ENCODE data around the gene PRKAR1B. TPM values are rescaled to one million over a fixed set of nuclear protein-coding genes. Genes with fewer than 3 reads are reported as not detected.

The PRKAR1B gene
- total RNA-seq, 1 experiment from 2014 or later: 8.2 TPM

DNA sequence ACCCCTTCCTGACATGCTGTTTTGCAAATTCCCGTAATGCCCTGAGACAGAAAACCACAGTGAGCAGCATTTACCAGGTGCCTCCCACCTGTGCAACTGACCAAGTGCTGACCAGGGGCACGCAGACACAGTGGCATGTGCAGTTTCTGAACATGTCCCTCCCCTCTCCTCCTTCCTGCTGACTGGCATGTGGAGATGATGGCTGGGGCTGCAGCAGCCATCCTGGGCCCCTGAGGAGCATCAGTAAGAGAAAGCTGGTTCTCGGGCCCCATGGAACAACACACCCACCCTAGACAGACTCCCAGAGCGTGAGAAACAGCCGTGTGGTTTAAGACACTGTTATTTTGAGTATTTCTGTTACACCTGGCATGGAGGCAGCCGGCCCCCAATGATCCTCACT lies 141.2 kb downstream of the PRKAR1B start:
- in situ Hi-C loops (cut with HindIII; ENCODE audit: low pct_unique_long_range_greater_than_20kb, low sequenced_read_pairs): no loop called here
- DNase-seq (ENCODE audit: low read depth, low spot score): no peak

DNA sequence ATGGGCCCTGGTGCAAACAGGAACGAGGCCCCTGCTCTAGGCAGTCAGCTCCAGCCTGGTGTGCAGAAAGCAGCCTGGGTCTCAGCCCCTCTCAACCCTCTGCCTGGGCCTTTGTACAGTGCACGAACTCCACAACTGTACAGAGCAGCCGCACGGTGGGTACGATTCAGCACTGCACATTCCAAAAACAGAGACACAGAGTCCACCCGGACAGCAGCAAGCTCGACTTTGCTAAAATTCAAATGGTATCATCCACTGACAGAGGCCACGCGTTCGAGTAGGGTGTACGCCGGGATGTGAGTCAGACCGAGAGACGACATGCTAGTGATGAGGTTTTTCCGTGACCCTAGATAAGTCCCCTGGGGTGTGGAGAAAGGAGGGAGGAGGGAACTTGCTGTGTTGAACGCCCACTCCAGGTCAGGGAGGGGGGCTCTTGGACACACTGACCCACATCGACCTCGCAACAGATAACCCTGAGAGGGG lies 141.8 kb downstream of the PRKAR1B start:
- no peak for DNase-seq (ENCODE audit: low read depth, low spot score)
- in situ Hi-C loops (cut with HindIII; ENCODE audit: low pct_unique_long_range_greater_than_20kb, low sequenced_read_pairs): no loop called here

DNA sequence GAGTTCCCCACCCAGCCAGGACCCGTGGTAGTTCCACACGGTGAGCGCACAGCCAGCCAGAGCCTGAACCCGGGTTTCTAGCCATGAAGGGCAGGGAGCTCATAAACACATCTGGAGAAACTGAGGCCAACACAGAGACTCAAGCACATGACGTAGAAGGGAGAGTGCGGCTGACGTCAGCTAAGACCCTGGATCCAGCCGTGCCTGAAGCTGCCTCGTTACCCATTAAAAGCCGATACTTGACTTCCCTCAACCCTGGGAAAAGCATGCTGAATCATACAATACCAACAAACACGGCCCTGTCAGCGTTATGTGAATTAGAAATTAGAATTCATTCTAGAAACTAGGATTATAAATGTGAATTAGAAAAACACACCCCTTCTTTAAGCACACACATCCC lies 142.3 kb downstream of the PRKAR1B start:
- in situ Hi-C loops (cut with HindIII; ENCODE audit: low pct_unique_long_range_greater_than_20kb, low sequenced_read_pairs): no loop called here

GRCh38 chr7:584122-584465 lies 143.0 kb downstream of the PRKAR1B start:
- in situ Hi-C loops (cut with HindIII; ENCODE audit: low pct_unique_long_range_greater_than_20kb, low sequenced_read_pairs): no loop called here
- DNase-seq (ENCODE audit: low read depth, low spot score): no peak

More for the DNA sequence above, 142.3 kb downstream of the PRKAR1B start:
- no peak for DNase-seq (ENCODE audit: low read depth, low spot score)

GRCh38 chr7:583410-584121 lies 143.5 kb downstream of the PRKAR1B start:
- in situ Hi-C loops (cut with HindIII; ENCODE audit: low pct_unique_long_range_greater_than_20kb, low sequenced_read_pairs): no loop called here
- DNase-seq (ENCODE audit: low read depth, low spot score): no peak

- in situ Hi-C loops (cut with HindIII; ENCODE audit: low pct_unique_long_range_greater_than_20kb, low sequenced_read_pairs): no loop called here
- no peak for DNase-seq (ENCODE audit: low read depth, low spot score)
Measured at GRCh38 chr7:582931-583330, 144.2 kb downstream of the PRKAR1B start.

DNA sequence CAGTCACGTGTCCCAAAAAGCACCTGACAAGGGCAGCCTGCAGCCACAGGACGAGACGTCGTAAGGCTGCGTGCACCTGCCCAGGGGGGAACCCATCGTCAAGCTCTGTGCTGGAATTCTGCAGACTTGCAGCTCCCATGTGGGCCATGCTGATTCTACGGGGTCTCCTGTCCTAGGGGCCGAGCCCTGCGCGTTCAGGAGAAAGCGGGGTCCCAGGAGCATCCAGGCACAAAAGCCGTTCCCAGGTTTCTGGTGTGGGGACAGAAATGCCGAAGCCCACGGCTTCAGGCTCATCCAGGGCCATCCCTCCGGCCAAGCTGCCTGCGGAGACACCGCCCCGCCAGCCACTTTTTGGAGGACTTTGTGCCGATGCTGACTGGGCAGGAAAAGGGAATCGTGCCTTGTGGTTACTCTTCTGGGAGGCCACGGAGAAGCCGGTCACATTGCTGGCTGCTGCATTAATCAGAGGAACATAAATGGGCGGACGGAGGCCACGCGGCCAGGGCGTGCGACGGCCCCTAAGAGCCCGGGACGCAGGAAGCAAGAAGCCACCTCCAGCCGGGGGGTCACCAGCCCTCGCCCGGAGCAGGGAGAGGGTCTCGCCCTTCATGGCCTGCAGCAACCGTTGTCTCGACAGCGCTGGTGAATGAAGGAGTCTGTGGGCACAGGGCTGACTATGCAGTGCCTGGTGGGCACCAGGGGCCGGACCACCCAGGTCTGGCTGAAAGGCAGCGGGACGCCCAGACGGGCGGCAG lies 144.8 kb downstream of the PRKAR1B start:
- DNase-seq (ENCODE audit: low read depth, low spot score): no peak
- in situ Hi-C loops (cut with HindIII; ENCODE audit: low pct_unique_long_range_greater_than_20kb, low sequenced_read_pairs): no loop called here

GRCh38 chr7:578386-578785 lies 148.7 kb downstream of the PRKAR1B start:
- no peak for DNase-seq (ENCODE audit: low read depth, low spot score)
- in situ Hi-C loops (cut with HindIII; ENCODE audit: low pct_unique_long_range_greater_than_20kb, low sequenced_read_pairs): no loop called here

DNA sequence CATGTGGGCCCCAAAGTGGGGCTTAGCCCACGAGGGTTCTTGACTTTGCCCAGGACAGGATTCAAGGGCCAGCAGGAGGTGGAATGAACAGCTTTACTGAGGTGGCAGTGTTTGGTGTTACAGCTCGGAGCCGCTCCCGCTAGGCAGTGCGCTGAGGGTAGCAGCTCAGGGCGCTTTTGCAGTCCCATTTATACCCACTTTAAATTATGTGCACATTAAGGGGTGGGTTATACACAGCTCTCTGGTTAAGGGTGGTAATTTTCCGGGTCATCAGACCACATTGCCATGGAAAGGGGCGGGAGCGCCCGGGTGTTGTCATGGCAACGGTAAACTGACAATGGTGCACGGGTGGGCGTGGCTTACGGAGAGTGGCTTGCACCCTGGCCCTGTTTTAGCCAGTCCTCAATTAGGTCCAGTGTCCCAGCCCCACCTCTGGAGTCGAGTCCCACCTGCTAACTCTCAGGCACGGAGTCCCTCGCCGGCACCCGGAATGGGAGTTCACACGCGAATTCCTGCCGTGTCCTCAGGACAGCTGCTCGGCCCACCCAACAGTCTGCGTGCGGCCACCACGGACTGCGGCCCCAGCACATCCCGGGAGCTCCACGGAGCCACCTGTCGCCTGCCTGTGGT lies 149.2 kb downstream of the PRKAR1B start:
- DNase-seq (ENCODE audit: low read depth, low spot score): no peak
- in situ Hi-C loops (cut with HindIII; ENCODE audit: low pct_unique_long_range_greater_than_20kb, low sequenced_read_pairs): no loop called here

GRCh38 chr7:577278-577665 lies 149.8 kb downstream of the PRKAR1B start:
- in situ Hi-C loops (cut with HindIII; ENCODE audit: low pct_unique_long_range_greater_than_20kb, low sequenced_read_pairs): no loop called here
- no peak for DNase-seq (ENCODE audit: low read depth, low spot score)

DNA sequence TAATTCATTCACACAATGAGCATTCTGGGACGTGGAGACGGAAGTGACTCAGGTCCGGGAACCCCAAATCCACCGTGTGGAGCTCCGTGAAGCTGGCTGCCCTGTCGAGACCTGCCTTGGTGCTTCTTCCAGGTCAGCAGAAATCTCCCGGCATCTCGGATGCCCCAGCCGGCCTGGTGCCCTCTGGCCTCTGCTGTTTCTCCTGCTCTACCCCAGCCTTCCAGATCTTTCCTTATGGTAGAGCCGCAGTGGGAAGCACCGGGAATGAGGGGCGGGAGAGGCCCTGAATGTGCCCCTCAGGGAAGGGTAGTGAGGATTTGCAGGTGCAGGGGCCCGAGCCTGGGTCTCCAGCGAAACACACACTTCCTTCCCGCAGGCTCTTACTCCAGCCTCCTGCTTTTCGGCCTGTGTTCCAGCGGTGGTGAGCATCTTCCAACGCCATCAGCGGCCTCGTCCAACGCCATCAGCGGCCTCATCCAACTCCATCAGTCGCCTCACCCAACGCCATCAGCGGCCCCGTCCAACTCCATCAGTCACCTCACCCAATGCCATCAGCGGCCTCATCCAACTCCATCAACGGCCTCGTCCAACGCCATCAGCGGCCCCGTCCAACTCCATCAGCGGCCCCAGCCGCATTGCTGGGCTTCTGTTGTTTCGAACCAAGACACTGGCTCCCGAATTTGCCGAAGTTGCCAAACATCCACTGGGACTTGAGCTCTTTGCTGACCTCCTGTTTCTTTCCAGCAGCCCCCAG lies 150.4 kb downstream of the PRKAR1B start:
- no peak for DNase-seq (ENCODE audit: low read depth, low spot score)
- in situ Hi-C loops (cut with HindIII; ENCODE audit: low pct_unique_long_range_greater_than_20kb, low sequenced_read_pairs): no loop called here

- DNase-seq (ENCODE audit: low read depth, low spot score): no peak
- in situ Hi-C loops (cut with HindIII; ENCODE audit: low pct_unique_long_range_greater_than_20kb, low sequenced_read_pairs): no loop called here
Measured at GRCh38 chr7:575425-576366, 151.4 kb downstream of the PRKAR1B start.

GRCh38 chr7:574661-575395 lies 152.3 kb downstream of the PRKAR1B start:
- in situ Hi-C loops (cut with HindIII; ENCODE audit: low pct_unique_long_range_greater_than_20kb, low sequenced_read_pairs): no loop called here
- no peak for DNase-seq (ENCODE audit: low read depth, low spot score)

DNA sequence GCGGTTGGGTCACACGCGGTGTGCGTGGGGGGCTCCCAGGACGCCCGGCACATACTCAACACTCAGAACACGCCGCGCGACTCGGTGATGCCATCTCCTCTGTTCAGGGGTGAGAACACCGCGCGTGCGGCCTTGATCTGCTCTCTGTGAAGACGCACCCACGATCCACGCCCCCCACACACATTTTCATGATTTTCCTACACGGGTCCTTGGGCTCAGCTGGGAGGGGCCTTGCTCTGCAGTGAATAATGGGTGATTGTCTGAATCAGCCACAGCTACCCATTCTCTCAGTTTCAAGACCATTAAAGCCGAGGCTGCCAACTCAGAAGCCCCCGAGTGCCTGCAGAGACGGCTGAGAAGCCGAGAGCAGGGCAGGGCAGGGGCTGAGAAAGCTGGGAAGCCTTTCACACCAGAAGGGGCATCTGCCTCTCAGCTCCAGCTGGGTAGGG lies 153.1 kb downstream of the PRKAR1B start:
- in situ Hi-C loops (cut with HindIII; ENCODE audit: low pct_unique_long_range_greater_than_20kb, low sequenced_read_pairs): no loop called here
- DNase-seq (ENCODE audit: low read depth, low spot score): no peak

- DNase-seq (ENCODE audit: low read depth, low spot score): no peak
- in situ Hi-C loops (cut with HindIII; ENCODE audit: low pct_unique_long_range_greater_than_20kb, low sequenced_read_pairs): no loop called here
Measured at GRCh38 chr7:573269-573932, 153.7 kb downstream of the PRKAR1B start.

Data from SK-MEL-5 (cell line).